ENCODE measurements around the gene PLVAP. TPM values are rescaled to one million over a fixed set of nuclear protein-coding genes. Genes with fewer than 3 reads are reported as not detected.

PLVAP gene
- total and polyA plus RNA-seq, 9 of the 15 experiments (the other 6 are each of a cell fraction or from before 2014, with no cell fraction given) = 0.09 to 0.84 (median 0.51) TPM; not detected in 4

GRCh38 chr19:17406046-17406886 lies 29.1 kb upstream of the PLVAP start (continued):
- TF ChIP-seq, protein P1, sequence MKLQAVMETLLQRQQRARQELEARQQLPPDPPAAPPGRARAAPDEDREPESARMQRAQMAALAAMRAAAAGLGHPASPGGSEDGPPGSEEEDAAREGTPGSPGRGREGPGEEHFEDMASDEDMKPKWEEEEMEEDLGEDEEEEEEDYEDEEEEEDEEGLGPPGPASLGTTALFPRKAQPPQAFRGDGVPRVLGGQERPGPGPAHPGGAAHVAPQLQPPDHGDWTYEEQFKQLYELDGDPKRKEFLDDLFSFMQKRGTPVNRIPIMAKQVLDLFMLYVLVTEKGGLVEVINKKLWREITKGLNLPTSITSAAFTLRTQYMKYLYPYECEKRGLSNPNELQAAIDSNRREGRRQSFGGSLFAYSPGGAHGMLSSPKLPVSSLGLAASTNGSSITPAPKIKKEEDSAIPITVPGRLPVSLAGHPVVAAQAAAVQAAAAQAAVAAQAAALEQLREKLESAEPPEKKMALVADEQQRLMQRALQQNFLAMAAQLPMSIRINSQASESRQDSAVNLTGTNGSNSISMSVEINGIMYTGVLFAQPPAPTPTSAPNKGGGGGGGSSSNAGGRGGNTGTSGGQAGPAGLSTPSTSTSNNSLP (IDR thresholded peaks at IDR 0.05; ENCODE audit: borderline replicate concordance, low read depth, low read length) = no peak
- 0 out of 2 replicates have a peak, but pooled peaks have one; percentile 8 for TF ChIP-seq NR1H2 (CRISPR knock-in tag; IDR thresholded peaks at IDR 0.05)
- no peak for TF ChIP-seq OTX1 (CRISPR knock-in tag; IDR thresholded peaks at IDR 0.05)
- no peak for TF ChIP-seq YY1 (IDR thresholded peaks at IDR 0.05; ENCODE audit: borderline replicate concordance in 1 of 3, control insufficient read depth in 1 of 3, extremely low read depth in 1 of 3, insufficient read depth in 3 of 3, insufficient read length in 1 of 3, insufficient replicate concordance in 2 of 3, low read depth in 1 of 3, low read length in 2 of 3)
- TF ChIP-seq POLR2A (conservative IDR thresholded peaks at IDR 0.05) = 0 out of 2 replicates have a peak, but pooled peaks have one; percentile 22
- no peak for TF ChIP-seq HOXB6 (CRISPR knock-in tag; IDR thresholded peaks at IDR 0.05; ENCODE audit: borderline replicate concordance)

Data from K562 (cell line).